Fibroblast of mammary gland (primary cell): ENCODE measurements around the gene GNG11.
A peak's percentile ranks its signal among the peaks of the same experiment; 100 is the strongest.

Experiments used
- DNase-seq: peaks from one replicate; pipeline ENCODE4 v3.0.0-alpha.2; 2010; ENCODE audit warnings: low read depth
- H3K4me3 ChIP-seq: 2 replicates; pipeline ENCODE4 v1.5.1; 2011; ENCODE audit warnings: low read depth, mild to moderate bottlenecking, low read length, moderate library complexity; ENCODE audit not compliant: control insufficient read depth
- CTCF ChIP-seq: conservative IDR thresholded peaks from 2 replicates; pipeline ENCODE4 v1.5.1; 2011; ENCODE audit warnings: low read depth, low read length, inconsistent platforms; ENCODE audit not compliant: control insufficient read depth, insufficient read depth

The GNG11 gene

GRCh38 chr7:93921607-93922566, at the start of gene GNG11:
Gene GNG11 (plus strand): TSS chr7:93921735. CDS start chr7:93922138, 403 bp downstream.
- H3K4me3 ChIP-seq = peak within 1 kb of the TSS; percentile 86
- peak; percentile 86 for DNase-seq
- TF ChIP-seq CTCF = no peak

GRCh38 chr7:93873998-93874574, 47.4 kb upstream of the GNG11 start:
- DNase-seq = no peak
- H3K4me3 ChIP-seq = no peak overlapping the region
- TF ChIP-seq CTCF = no peak

GRCh38 chr7:93877742-93878141, 43.8 kb upstream of the GNG11 start:
- H3K4me3 ChIP-seq = no peak overlapping the region
- TF ChIP-seq CTCF = no peak
- peak; percentile 20 for DNase-seq

GRCh38 chr7:93879356-93879755, 42.2 kb upstream of the GNG11 start:
- H3K4me3 ChIP-seq = no peak overlapping the region
- DNase-seq = no peak
- no peak for TF ChIP-seq CTCF

- TF ChIP-seq CTCF = no peak
- no peak for DNase-seq
- H3K4me3 ChIP-seq = no peak overlapping the region
Measured at GRCh38 chr7:93882468-93882867, 39.1 kb upstream of the GNG11 start.

- no peak overlapping the region for H3K4me3 ChIP-seq
- no peak for TF ChIP-seq CTCF
- DNase-seq = no peak
Measured at GRCh38 chr7:93883078-93883916, 38.2 kb upstream of the GNG11 start.
